GM04503 (cell line): ENCODE measurements around the gene CHCHD6.

ENCODE experiments used
- DNase-seq: peaks from one replicate; pipeline ENCODE4 v3.0.0-alpha.2; 2012; ENCODE audit warnings: low read depth

CHCHD6 gene

DNA sequence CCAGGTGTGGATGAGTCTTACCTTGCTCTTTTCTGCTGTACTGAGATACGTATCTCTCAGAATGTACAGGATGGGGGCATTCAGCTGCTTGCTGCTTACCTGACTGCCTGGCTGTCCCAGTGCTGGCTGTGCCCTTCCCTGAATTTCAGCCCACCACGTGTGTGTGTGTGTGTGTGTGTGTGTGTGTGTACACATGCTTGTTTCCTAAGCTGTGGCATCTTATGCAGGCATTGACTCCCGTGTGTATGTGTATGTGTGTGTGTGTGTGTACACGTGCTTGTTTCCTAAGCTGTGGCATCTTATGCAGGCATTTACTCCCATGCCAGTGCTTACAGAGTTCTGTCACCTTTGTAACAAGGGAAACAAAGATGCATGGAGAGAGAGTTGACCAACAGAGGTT, 218.4 kb downstream of the CHCHD6 start:
- no peak for DNase-seq

- no peak for DNase-seq
Measured at GRCh38 chr3:126923423-126923822, 219.4 kb downstream of the CHCHD6 start.

GRCh38 chr3:126923895-126924294, 219.9 kb downstream of the CHCHD6 start:
- DNase-seq = no peak

GRCh38 chr3:126924458-126924857, 220.4 kb downstream of the CHCHD6 start:
- no peak for DNase-seq

- DNase-seq = no peak
Measured at GRCh38 chr3:126925411-126926171, 221.6 kb downstream of the CHCHD6 start.

- DNase-seq = peak; percentile 60
Measured at GRCh38 chr3:126926684-126927400, 222.8 kb downstream of the CHCHD6 start.

DNA sequence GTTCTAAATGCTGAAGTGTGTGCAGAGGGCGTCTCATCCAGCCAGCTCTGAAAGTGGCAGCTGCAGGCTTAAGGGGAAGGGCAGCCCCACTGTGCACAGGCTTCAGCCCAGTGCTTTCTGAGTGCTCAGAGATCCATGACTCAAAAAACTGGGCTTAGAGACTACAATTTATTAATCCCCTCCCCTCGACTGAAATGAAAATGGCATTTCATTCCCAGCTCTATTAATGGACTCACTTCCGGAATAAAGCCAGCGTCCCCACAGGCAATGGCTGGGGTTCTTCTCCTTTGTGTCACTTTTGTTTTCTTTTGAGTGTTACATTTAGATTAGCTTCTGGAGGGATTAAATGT, 223.3 kb downstream of the CHCHD6 start:
- no peak for DNase-seq

- DNase-seq = no peak
Measured at GRCh38 chr3:126927846-126928245, 223.8 kb downstream of the CHCHD6 start.

DNA sequence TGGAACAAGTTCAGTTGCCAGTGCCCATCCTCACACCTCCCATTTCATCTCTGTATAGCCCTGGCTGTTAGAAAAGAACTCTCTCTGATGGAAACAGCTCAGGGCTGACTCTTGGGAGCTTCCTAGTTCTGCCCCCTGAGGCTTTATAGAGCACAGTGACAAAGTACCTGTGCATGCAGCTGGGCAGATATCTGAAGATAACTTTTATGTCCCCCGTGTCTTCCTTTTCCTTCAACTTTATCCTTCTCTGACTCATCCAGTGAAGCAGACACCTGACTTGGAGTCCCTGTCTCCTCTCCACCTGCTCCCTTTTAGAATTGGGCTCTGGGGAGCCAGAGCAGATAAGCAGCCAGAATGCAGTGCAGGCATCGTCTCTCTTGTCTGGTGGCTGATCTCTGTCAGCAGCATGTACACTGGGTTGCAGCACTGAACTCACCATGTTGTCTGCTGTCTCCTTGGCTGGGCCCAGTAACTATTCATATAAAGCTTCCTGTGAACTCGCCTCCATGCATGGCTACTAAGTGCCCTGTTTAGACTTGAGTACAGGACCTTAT, 225.0 kb downstream of the CHCHD6 start:
- no peak for DNase-seq

DNA sequence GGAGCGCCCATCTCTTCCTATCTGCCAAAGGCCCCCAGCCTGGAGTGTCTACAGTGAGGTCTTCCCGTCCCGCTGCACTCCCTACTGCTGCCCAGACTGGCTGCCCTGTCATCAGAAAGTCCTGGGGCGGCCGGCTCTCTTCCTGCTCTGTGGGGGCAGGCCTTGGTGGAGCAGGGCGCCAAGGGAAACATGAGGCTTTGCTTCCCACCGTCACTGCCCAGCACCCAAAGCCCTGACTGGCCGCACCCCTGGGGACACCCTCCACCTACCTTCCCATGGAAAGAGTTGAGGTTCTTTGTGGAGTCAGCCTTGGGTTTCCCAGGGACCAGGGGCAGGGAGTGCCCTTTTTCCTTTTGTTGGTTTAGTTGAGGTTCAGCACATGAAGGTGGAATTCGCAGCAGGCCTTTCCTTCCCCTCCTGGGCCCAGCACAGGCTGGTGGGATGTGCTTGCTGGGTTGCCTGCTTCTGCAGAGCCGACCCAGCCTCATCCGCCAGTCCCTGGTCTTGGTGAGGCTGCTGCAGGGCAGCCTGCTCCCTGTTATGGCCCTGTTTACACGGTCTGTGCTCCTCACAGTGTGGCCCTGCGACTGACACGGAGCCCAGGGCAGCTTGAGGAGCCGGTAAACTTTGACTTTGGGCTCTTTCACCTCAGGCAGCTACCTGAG, 227.0 kb downstream of the CHCHD6 start:
- DNase-seq = no peak

DNA sequence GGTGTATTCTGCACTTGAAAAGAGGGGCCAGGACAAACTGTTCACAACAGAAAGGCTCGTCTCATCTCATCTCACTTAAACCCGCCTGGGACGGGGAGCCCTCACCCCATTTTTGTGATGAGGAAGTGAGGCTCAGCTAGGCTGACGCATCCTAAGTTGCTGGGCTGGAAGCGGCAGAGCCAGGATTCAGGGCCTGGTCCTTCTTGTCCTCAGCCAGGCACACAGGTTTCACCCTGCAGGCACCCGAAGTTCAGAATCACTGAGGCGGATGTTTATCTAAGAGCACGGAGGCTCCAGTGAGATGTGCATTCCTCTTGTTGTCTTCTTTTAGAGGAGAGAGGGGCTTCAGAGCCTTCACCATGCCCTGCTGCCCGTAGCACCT, 227.8 kb downstream of the CHCHD6 start:
- no peak for DNase-seq

GRCh38 chr3:126932188-126932931, 228.3 kb downstream of the CHCHD6 start:
- no peak for DNase-seq

DNA sequence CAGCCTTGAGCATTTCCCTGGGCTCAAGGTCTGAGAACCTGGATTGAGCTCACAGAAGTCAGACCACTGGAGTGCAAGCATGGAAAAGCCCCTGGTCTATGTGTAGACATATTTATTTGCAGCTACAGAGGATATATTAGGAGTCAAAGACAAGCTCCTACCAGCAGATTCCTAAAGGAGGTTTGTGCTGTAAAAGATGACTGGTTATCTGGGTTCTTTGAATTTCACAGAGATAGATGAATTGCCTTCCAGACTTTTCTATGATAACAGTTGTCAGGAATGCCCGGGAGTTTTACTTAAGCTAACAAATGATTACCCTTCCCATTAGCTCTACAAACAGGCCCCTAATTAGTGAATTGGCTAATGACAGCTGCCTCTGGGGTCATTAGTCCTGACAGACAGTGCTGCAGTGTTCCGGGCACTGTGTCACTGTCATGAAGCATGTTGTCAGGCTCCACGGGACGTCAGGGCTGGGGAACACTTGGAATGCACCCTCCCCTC, 230.0 kb downstream of the CHCHD6 start:
- DNase-seq = peak; percentile 23

DNA sequence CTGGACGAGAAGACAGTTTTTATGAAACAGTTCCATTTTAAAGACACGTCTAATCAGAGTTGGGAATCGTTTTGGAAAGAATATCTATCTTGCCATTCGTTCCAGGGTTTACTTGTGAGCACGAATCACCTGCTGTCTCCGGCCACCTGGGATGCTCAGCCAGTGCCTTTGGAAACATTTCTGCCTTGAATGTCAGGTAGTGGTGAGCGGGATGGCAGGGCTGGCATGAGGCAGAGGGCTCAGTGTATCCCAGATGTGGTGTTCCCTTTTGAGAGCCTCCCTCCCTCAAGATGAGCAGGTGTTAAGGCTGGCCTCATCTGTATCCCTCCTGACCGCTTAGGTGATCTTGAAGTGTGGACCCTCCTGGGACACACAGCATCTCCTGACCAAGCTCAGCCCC, 231.0 kb downstream of the CHCHD6 start:
- DNase-seq = no peak

DNA sequence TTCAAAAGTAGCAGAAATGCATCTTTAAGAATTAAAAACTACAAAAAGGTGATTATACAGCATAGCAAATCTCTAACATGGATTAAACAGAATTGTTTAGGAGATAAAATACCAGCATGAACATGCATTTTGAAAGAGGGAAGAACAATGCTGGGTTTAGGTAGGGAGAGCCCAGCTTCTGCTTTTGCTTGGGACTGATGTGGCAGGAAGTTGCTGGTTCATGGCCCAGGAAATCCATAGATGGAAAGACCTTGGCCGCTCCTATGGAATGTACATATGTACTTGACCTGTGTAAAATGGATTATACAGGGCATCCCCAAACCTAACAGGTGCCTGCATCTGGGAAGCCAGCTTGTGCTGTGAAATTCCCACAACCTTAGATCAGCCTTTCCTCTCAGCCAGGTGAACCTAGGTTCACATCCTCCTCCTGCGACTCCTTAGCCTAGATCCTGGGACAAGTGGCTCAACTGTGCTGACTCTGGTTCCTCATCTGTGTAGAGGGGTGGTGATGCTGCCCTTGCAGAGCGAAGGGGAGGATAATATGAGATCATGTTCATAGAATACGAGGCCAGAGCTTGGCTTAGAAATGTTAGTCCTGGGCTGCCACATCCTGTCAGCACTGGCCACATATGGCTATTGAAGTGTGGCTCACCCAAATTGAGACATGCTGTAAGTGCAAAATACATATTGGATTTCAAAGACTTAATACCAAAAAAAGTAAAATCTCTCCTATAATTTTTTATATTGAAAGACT, 231.9 kb downstream of the CHCHD6 start:
- DNase-seq = no peak

- no peak for DNase-seq
Measured at GRCh38 chr3:126936853-126937425, 232.9 kb downstream of the CHCHD6 start.

DNA sequence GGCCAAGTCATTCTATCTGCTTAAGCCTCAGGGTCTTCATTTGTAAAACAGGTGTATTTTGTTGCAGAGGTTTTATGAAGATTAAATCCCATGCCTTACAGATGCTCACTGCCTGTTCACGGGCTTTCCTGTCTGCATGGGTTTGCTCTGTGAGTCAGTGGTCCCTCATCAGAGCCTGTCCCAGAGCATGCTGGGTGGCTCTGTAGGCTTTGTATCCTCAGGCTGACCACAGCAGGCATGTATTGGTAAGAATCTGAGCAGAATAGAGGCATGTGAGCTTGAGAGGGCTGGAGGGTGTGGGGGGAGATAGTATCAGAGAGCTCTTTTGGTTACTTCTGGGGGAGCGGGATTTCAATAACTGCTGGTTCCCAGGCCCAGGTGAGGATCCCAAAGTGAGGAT, 233.5 kb downstream of the CHCHD6 start:
- DNase-seq = no peak

DNA sequence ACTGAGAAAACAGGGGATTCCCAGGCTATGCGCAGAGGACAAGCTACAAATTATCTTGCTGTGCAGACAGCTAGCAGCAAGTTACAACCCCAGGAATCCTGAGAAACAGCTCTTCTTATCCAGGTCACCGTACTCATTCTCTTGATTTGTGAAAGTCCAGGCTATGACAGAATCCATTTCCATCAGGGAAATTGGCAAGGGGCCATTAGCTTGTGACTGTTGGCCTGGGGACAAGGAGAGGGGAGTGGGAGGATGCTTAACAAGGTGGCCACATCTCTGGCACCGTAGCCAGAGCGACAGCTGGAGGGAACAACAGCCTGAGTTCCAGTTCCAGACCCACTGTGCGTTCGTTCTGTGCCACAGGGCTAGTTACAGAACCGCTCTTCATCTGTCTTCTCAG, 233.9 kb downstream of the CHCHD6 start:
- DNase-seq = no peak

GRCh38 chr3:126938520-126939337, 234.7 kb downstream of the CHCHD6 start:
- no peak for DNase-seq

GRCh38 chr3:126939338-126939718, 235.3 kb downstream of the CHCHD6 start:
- DNase-seq = no peak
